ENCODE results near the gene LONP2.
A peak's percentile ranks its signal among the peaks of the same experiment; 100 is the strongest.

LONP2 gene

GRCh38 chr16:48382131-48382530 lies 138.0 kb downstream of the LONP2 start:
- H3K36me3 ChIP-seq (ENCODE audit: control insufficient read depth, insufficient read depth, low read length): no peaks in the 10 kb centered on the region
- no peak overlapping the region for H3K9ac ChIP-seq (ENCODE audit: low read length)
- H3K4me3 ChIP-seq (ENCODE audit: low read length): no peak overlapping the region
- no peaks in the 10 kb centered on the region for H3K9me3 ChIP-seq (ENCODE audit: control insufficient read depth, low read length)
- no peaks in the 10 kb centered on the region for H3K27me3 ChIP-seq (ENCODE audit: control insufficient read depth, insufficient read depth, low read length)
- H3K4me1 ChIP-seq (ENCODE audit: control insufficient read depth, insufficient read depth, low read length): peaks cover 14% of the 10 kb centered on the region

- Histone ChIP-seq H3K4me3 (ENCODE audit: low read length) (peak overlapping the region; percentile 26), H3K9me3 (ENCODE audit: control insufficient read depth, low read length) (no peaks in the 10 kb centered on the region), H3K27me3 (ENCODE audit: control insufficient read depth, insufficient read depth, low read length) (no peaks in the 10 kb centered on the region), H3K9ac (ENCODE audit: low read length) (peak overlapping the region; percentile 70), H3K36me3 (ENCODE audit: control insufficient read depth, insufficient read depth, low read length) (no peaks in the 10 kb centered on the region), H3K4me1 (ENCODE audit: control insufficient read depth, insufficient read depth, low read length) (peaks cover 14% of the 10 kb centered on the region)
Measured at GRCh38 chr16:48383009-48383876, 139.1 kb downstream of the LONP2 start.

DNA sequence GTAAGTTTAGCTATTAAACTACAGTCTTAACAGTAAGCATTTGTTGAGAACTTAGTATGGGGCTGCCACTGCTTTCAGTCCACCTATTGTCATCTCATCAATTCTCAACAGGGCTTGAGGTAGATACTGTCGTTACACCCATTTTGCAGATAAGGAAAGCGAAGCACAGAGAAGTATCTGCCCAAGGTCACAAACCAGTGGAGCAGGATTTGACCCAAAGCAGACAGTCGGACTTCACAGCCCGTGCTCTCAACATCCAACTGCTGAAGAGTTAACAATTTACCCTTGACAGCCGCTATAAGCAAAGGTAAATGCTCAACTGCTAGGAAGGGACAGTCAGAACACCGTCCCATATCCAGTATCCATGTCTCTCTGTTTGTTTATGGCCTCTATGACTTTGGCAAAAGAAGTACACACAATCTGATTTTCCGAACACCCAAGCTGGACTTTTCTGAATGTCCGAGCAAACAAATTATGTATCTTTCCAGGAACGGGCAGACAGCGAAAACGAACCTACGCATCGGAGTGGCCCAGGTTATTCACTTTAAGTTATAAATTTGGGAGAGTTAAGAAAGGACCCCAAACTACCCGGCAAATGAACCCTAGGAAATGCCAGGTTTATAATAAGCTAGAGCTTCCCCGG lies 139.9 kb downstream of the LONP2 start:
- no peaks in the 10 kb centered on the region for H3K9me3 ChIP-seq (ENCODE audit: control insufficient read depth, low read length)
- H3K4me3 ChIP-seq (ENCODE audit: low read length): peak overlapping the region; percentile 26
- H3K27me3 ChIP-seq (ENCODE audit: control insufficient read depth, insufficient read depth, low read length): no peaks in the 10 kb centered on the region
- H3K4me1 ChIP-seq (ENCODE audit: control insufficient read depth, insufficient read depth, low read length): peaks cover 7% of the 10 kb centered on the region
- H3K9ac ChIP-seq (ENCODE audit: low read length): peak overlapping the region; percentile 70
- H3K36me3 ChIP-seq (ENCODE audit: control insufficient read depth, insufficient read depth, low read length): no peaks in the 10 kb centered on the region

DNA sequence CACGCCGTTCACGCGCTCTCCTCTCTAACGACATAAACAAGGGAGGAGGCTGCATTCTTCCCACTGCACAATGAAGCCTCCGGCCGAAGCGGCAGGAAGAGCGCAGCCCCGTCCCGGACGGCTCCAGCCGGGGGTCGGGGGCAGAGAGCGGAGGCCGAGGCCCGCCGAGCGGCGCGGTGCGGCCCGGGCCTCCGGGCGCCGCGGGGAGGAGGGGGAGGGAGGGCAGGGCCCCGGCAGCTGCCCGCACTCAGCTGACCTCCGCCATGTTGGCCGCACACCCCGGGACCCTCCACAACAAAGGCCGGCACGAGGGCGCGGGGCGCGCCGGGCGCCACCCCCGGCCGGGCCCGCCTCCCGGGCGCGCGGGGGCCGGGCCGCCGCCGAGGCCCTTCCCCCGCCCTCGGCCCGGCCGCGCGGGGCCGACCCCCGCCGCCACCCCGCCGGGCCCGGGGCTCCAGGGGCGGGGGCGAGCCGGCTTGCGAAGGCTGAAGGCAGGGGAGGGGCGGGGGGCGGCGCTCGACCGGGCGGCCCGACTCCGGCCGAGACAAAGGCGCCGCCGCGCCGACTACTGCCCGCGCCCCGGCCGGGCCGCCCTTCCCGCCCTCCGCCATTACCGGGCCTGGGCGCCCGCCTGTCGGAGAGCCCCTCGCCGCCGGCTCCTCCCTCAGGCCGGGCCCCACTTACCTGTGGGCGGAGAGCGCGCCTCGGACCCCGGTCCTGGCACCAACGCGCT lies 140.6 kb downstream of the LONP2 start:
- Histone ChIP-seq H3K4me3 (ENCODE audit: low read length) (peak overlapping the region; percentile 26), H3K9me3 (ENCODE audit: control insufficient read depth, low read length) (no peaks in the 10 kb centered on the region), H3K9ac (ENCODE audit: low read length) (peak overlapping the region; percentile 86), H3K36me3 (ENCODE audit: control insufficient read depth, insufficient read depth, low read length) (no peaks in the 10 kb centered on the region), H3K27me3 (ENCODE audit: control insufficient read depth, insufficient read depth, low read length) (no peaks in the 10 kb centered on the region), H3K4me1 (ENCODE audit: control insufficient read depth, insufficient read depth, low read length) (peaks cover under 1% of the 10 kb centered on the region)

DNA sequence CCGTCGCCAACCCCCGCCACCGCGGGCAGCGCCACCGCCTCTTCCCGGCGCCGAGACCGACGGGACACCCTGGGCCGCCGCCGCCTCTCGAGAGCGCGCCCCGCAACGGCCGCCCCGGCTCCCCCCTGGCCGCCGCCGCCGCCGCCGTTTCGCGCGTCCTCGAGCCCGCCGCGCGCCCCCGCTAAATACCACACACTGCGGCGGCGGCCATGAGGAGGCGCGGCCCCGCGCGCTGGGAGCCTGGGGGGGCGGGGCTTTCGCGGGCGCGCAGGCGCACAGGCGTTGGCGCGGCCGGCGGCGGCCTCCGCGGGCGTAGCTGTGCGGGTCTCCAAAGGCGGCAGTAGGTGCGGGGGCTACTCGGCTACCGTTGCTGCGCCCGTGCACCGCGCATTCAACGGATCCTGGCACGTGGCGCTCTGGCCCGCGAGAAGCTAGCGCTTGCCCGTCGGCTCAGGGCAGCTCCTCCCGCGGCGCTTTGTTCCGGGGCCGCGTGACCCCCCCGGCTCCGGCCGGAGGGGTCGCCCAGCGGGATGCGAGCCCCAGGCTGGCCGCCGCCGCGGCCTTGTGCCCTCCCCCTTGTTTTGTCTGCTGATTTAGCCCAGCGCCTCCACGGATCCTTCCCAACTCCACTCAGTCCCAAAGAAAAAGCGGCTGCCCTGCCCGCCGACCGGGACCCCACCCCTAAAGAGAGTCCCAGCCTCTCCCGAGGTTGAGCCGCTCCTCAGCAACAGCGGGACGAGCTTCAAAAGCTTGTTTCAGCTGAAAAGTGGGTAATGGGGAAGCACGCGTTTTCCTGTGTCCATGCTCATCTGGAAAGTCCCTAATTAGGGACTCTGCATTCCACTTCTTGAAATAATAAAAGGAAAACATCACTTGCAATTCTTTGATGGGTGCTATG lies 141.4 kb downstream of the LONP2 start, which contains the start of gene SIAH1:
Gene SIAH1 (minus strand): TSS at position 161 of the 898 bp plus-strand sequence. CDS start 22,985 bp downstream, outside the sequence.
- Histone ChIP-seq H3K27me3 (ENCODE audit: control insufficient read depth, insufficient read depth, low read length) (no peaks in the 10 kb centered on the region), H3K9me3 (ENCODE audit: control insufficient read depth, low read length) (no peaks in the 10 kb centered on the region), H3K36me3 (ENCODE audit: control insufficient read depth, insufficient read depth, low read length) (no peaks in the 10 kb centered on the region), H3K4me1 (ENCODE audit: control insufficient read depth, insufficient read depth, low read length) (no peaks in the 10 kb centered on the region), H3K4me3 (ENCODE audit: low read length) (peak within 1 kb of the TSS; percentile 73), H3K9ac (ENCODE audit: low read length) (peak within 1 kb of the TSS; percentile 91)

- Histone ChIP-seq H3K4me1 (ENCODE audit: control insufficient read depth, insufficient read depth, low read length) (no peaks in the 10 kb centered on the region), H3K9me3 (ENCODE audit: control insufficient read depth, low read length) (no peaks in the 10 kb centered on the region), H3K4me3 (ENCODE audit: low read length) (no peak overlapping the region), H3K9ac (ENCODE audit: low read length) (no peak overlapping the region), H3K36me3 (ENCODE audit: control insufficient read depth, insufficient read depth, low read length) (no peaks in the 10 kb centered on the region), H3K27me3 (ENCODE audit: control insufficient read depth, insufficient read depth, low read length) (no peaks in the 10 kb centered on the region)
Measured at GRCh38 chr16:48386559-48387312, 142.6 kb downstream of the LONP2 start.

DNA sequence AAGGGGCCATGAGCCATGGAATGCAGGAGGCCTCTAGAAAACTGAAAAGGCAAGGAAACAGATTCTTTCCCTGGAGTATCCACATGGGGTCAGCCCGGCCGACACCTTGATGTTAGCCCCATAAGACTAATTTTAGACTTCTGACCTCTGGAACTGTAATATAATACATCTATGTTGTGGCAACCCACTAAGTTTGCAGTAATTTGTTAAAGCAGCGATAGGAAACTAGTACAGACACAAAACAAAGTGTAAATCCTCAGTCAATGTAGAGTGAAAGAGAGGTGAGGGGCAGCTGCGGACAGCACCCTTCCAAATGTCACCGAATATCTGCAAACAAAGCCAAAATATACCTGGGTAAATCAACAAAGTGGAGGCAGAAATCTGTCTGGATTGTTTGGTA lies 148.3 kb downstream of the LONP2 start:
- H3K4me1 ChIP-seq (ENCODE audit: control insufficient read depth, insufficient read depth, low read length): no peaks in the 10 kb centered on the region
- H3K27me3 ChIP-seq (ENCODE audit: control insufficient read depth, insufficient read depth, low read length): no peaks in the 10 kb centered on the region
- H3K4me3 ChIP-seq (ENCODE audit: low read length): no peak overlapping the region
- no peaks in the 10 kb centered on the region for H3K9me3 ChIP-seq (ENCODE audit: control insufficient read depth, low read length)
- H3K9ac ChIP-seq (ENCODE audit: low read length): no peak overlapping the region
- H3K36me3 ChIP-seq (ENCODE audit: control insufficient read depth, insufficient read depth, low read length): no peaks in the 10 kb centered on the region

DNA sequence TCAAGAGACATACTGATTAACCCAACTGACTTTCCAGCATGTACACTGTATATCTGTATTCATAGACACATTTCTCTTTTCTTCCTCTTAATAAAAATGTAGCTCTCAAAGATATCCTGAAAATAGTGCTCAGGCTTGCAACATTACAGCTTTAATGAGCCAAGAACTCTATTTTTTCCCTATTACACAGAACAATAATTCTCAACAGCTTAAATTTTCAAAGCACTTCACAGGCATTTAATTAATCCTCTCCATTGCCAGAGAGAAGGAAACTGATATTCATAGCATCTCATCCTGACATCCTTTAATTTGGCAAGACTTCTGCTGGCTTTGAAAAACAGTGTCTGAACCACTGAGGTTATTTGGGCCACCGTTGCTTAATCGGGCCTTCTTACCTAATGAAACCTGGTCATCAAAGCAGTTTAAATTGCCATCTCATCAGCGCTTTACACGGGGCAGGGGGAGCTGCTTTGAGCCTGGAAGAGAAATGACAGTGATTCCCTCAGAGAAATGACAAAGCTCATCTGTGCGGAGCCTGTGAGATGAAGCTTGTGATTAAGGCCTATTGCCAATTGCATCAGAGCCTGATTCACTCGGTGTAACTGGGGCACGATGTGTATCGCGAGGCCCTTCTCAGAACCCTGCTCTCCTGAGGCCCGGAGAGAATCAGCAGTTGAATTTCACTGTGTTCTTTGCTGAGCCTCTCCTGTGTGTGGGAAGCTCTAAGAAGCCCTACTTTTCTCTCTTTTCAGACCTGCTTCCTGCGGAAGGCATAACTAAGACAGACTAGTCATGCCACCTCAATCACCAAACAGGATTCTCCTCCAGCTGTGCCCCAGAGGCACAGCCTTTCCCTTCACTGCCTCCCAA lies 149.6 kb downstream of the LONP2 start:
- Histone ChIP-seq H3K4me3 (ENCODE audit: low read length) (no peak overlapping the region), H3K36me3 (ENCODE audit: control insufficient read depth, insufficient read depth, low read length) (no peaks in the 10 kb centered on the region), H3K4me1 (ENCODE audit: control insufficient read depth, insufficient read depth, low read length) (no peaks in the 10 kb centered on the region), H3K9me3 (ENCODE audit: control insufficient read depth, low read length) (no peaks in the 10 kb centered on the region), H3K9ac (ENCODE audit: low read length) (no peak overlapping the region), H3K27me3 (ENCODE audit: control insufficient read depth, insufficient read depth, low read length) (no peaks in the 10 kb centered on the region)

- H3K9me3 ChIP-seq (ENCODE audit: control insufficient read depth, low read length): no peaks in the 10 kb centered on the region
- H3K4me1 ChIP-seq (ENCODE audit: control insufficient read depth, insufficient read depth, low read length): no peaks in the 10 kb centered on the region
- no peaks in the 10 kb centered on the region for H3K36me3 ChIP-seq (ENCODE audit: control insufficient read depth, insufficient read depth, low read length)
- H3K9ac ChIP-seq (ENCODE audit: low read length): no peak overlapping the region
- no peaks in the 10 kb centered on the region for H3K27me3 ChIP-seq (ENCODE audit: control insufficient read depth, insufficient read depth, low read length)
- H3K4me3 ChIP-seq (ENCODE audit: low read length): no peak overlapping the region
Measured at GRCh38 chr16:48394355-48394703, 150.2 kb downstream of the LONP2 start.

- H3K27me3 ChIP-seq (ENCODE audit: control insufficient read depth, insufficient read depth, low read length): no peaks in the 10 kb centered on the region
- H3K9ac ChIP-seq (ENCODE audit: low read length): no peak overlapping the region
- no peaks in the 10 kb centered on the region for H3K9me3 ChIP-seq (ENCODE audit: control insufficient read depth, low read length)
- no peak overlapping the region for H3K4me3 ChIP-seq (ENCODE audit: low read length)
- H3K36me3 ChIP-seq (ENCODE audit: control insufficient read depth, insufficient read depth, low read length): no peaks in the 10 kb centered on the region
- no peaks in the 10 kb centered on the region for H3K4me1 ChIP-seq (ENCODE audit: control insufficient read depth, insufficient read depth, low read length)
Measured at GRCh38 chr16:48395375-48395774, 151.3 kb downstream of the LONP2 start.

All from mucosa of stomach (tissue), 1 donor.